ENCODE measurements around the gene LSM3.

Gene LSM3

GRCh38 chr3:14242490-14243311, 64.1 kb downstream of the LSM3 start:
- DNase-seq (ENCODE audit: low read depth), result no peak

GRCh38 chr3:14243782-14244181, 65.2 kb downstream of the LSM3 start:
- DNase-seq (ENCODE audit: low read depth), result no peak

GRCh38 chr3:14244521-14245247, 66.1 kb downstream of the LSM3 start:
- DNase-seq (ENCODE audit: low read depth), result no peak

GRCh38 chr3:14245248-14245639, 66.6 kb downstream of the LSM3 start:
- no peak for DNase-seq (ENCODE audit: low read depth)

- DNase-seq (ENCODE audit: low read depth), result no peak
Observed at GRCh38 chr3:14245822-14246221, 67.2 kb downstream of the LSM3 start.

GRCh38 chr3:14246414-14246813, 67.8 kb downstream of the LSM3 start:
- DNase-seq (ENCODE audit: low read depth), result no peak

GRCh38 chr3:14248477-14248848, 69.8 kb downstream of the LSM3 start:
- no peak for DNase-seq (ENCODE audit: low read depth)

GRCh38 chr3:14248849-14249523, 70.4 kb downstream of the LSM3 start:
- DNase-seq (ENCODE audit: low read depth), result no peak
